H1 (cell line): ENCODE measurements around the gene COL27A1. TPM values are rescaled to one million over a fixed set of nuclear protein-coding genes. Genes with fewer than 3 reads are reported as not detected.

Experiments
- CTCF ChIA-PET: fragments of 300-600 bp; sonication (Branson Sonifier 250); formaldehyde crosslinking; loops from one replicate; lab custom pipeline; 2021; ENCODE audit not compliant: partially characterized antibody; lab: Charles Lee
- POLR2A ChIA-PET: fragments of 300-600 bp; sonication (Branson Sonifier 250); formaldehyde crosslinking; loops from one replicate; lab custom pipeline; 2021; ENCODE audit warnings: inconsistent platforms; ENCODE audit not compliant: partially characterized antibody; lab: Charles Lee
- DNase-seq, 2 experiments: peaks; one replicate each; pipeline versions ENCODE4 v3.0.0 to v3.0.0-alpha.2; 2010 to 2022; ENCODE audit warnings: low spot score in 2 of 2, low read depth in 1 of 2, mixed read lengths in 1 of 2
- FAIRE-seq: peaks from 2 replicates; lab custom pipeline; 2011; peaks lifted over from hg19 to GRCh38; lab: Jason Lieb, UNC
- H2AFZ ChIP-seq: 2 replicates; pipeline ENCODE4 v1.8.1; 2012; ENCODE audit warnings: low read length, inconsistent platforms
- H2AK5ac ChIP-seq: 2 replicates; pipeline ENCODE4 v1.6.1; 2013; ENCODE audit warnings: low read depth, low read length
- H2BK120ac ChIP-seq: replicated peaks from 2 replicates; pipeline ENCODE3; 2013; ENCODE audit warnings: low read depth, low read length, inconsistent platforms
- H2BK12ac ChIP-seq: 2 replicates; pipeline ENCODE4 v1.6.1; 2013; ENCODE audit warnings: low read depth, low read length
- H2BK15ac ChIP-seq: 2 replicates; pipeline ENCODE4 v1.6.1; 2013; ENCODE audit warnings: low read length
- H2BK20ac ChIP-seq: 2 replicates; pipeline ENCODE4 v1.6.1; 2013; ENCODE audit warnings: low read length
- H2BK5ac ChIP-seq: 2 replicates; pipeline ENCODE4 v1.6.1; 2013; ENCODE audit warnings: low read depth, low read length
- H3K14ac ChIP-seq: 2 replicates; pipeline ENCODE4 v1.6.1; 2013; ENCODE audit warnings: inconsistent platforms; ENCODE audit not compliant: insufficient read length
- H3K18ac ChIP-seq: 2 replicates; pipeline ENCODE4 v1.6.1; 2013; ENCODE audit warnings: low read length; ENCODE audit errors: extremely low read depth
- H3K23ac ChIP-seq: 2 replicates; pipeline ENCODE4 v1.6.1; 2013; ENCODE audit warnings: inconsistent platforms; ENCODE audit not compliant: insufficient read length
- H3K23me2 ChIP-seq: 2 replicates; pipeline ENCODE4 v1.6.1; 2013; ENCODE audit warnings: low read depth, low read length
- H3K27ac ChIP-seq: 2 replicates; pipeline ENCODE4 v1.6.1; 2011; ENCODE audit warnings: low read depth, low read length, inconsistent platforms
- H3K27me3 ChIP-seq, 4 experiments: replicated peaks in 1 of 4; 1 replicate in 1 of 4; 2 replicates in 3 of 4; pipeline versions ENCODE4 v1.6.1 to v1.8.1; 2011 to 2013; ENCODE audit warnings: low read length in 3 of 4, mild to moderate bottlenecking in 3 of 4, inconsistent platforms in 2 of 4, mixed read lengths in 2 of 4, moderate library complexity in 1 of 4; ENCODE audit not compliant: control insufficient read depth in 3 of 4, insufficient read depth in 3 of 4; ENCODE audit errors: extremely low read depth in 1 of 4
- H3K36me3 ChIP-seq, 4 experiments: 2 replicates each; pipeline versions ENCODE4 v1.6.1 to v1.8.1; 2011 to 2013; ENCODE audit warnings: mild to moderate bottlenecking in 4 of 4, low read length in 3 of 4, moderate library complexity in 2 of 4, control low read depth in 1 of 4, inconsistent platforms in 1 of 4; ENCODE audit not compliant: insufficient read depth in 4 of 4, control insufficient read depth in 2 of 4
- H3K4ac ChIP-seq: replicated peaks from 2 replicates; pipeline ENCODE3; 2013; ENCODE audit warnings: low read length, low read depth, mixed read lengths, inconsistent platforms; ENCODE audit not compliant: insufficient read length
- H3K4me1 ChIP-seq, 4 experiments: replicated peaks in 1 of 4; 1 replicate in 1 of 4; 2 replicates in 3 of 4; pipeline versions ENCODE4 v1.6.1 to v1.8.1; 2011 to 2013; ENCODE audit warnings: low read length in 3 of 4, inconsistent platforms in 2 of 4, mixed read lengths in 1 of 4; ENCODE audit not compliant: insufficient read depth in 4 of 4, control insufficient read depth in 3 of 4
- H3K4me2 ChIP-seq, 2 experiments: 2 replicates each; pipeline versions ENCODE4 v1.6.1 to v1.8.1; 2011 to 2013; ENCODE audit warnings: low read depth in 2 of 2, low read length in 2 of 2, control low read depth in 1 of 2, inconsistent platforms in 1 of 2, mild to moderate bottlenecking in 1 of 2; ENCODE audit not compliant: insufficient read depth in 1 of 2
- H3K4me3 ChIP-seq, 4 experiments: fragments of 200-600, 300-600 bp in 1 of 4; sonication (generic), shearing (Covaris generic), sonication (Bioruptor Twin) in 1 of 4; 2 replicates each; pipeline versions ENCODE4 v1.5.1 to v1.8.1; 2011 to 2016; ENCODE audit warnings: low read length in 4 of 4, low read depth in 3 of 4, control low read depth in 2 of 4, inconsistent platforms in 2 of 4, mild to moderate bottlenecking in 2 of 4, mixed read lengths in 1 of 4, moderate library complexity in 1 of 4; ENCODE audit not compliant: insufficient read depth in 2 of 4; ENCODE audit errors: extremely low read depth in 1 of 4
- H3K56ac ChIP-seq: replicated peaks from 2 replicates; pipeline ENCODE3; 2013; ENCODE audit warnings: low read depth, mild to moderate bottlenecking, mixed read lengths, low read length, inconsistent platforms; ENCODE audit not compliant: insufficient read length
- H3K79me1 ChIP-seq: 2 replicates; pipeline ENCODE4 v1.6.1; 2013; ENCODE audit warnings: low read depth, low read length, control low read depth
- H3K79me2 ChIP-seq, 2 experiments: 2 replicates each; pipeline versions ENCODE4 v1.6.1 to v1.8.1; 2012 to 2013; ENCODE audit warnings: low read length in 2 of 2, mild to moderate bottlenecking in 2 of 2, inconsistent platforms in 1 of 2; ENCODE audit not compliant: insufficient read depth in 2 of 2, control insufficient read depth in 1 of 2
- H3K9ac ChIP-seq, 4 experiments: replicated peaks in 1 of 4; 1 replicate in 1 of 4; 2 replicates in 3 of 4; pipeline versions ENCODE4 v1.6.1 to v1.8.1; 2011 to 2013; ENCODE audit warnings: low read depth in 3 of 4, low read length in 3 of 4, control low read depth in 2 of 4, mild to moderate bottlenecking in 2 of 4, moderate library complexity in 2 of 4, inconsistent platforms in 1 of 4; ENCODE audit errors: extremely low read depth in 1 of 4
- H3K9me3 ChIP-seq, 2 experiments: 2 replicates each; pipeline versions ENCODE4 v1.6.1 to v1.8.1; 2012 to 2013; ENCODE audit warnings: mild to moderate bottlenecking in 2 of 2, moderate library complexity in 2 of 2, control low read depth in 1 of 2, inconsistent platforms in 1 of 2, low read depth in 1 of 2, low read length in 1 of 2, mixed read lengths in 1 of 2; ENCODE audit not compliant: insufficient read depth in 2 of 2
- H4K20me1 ChIP-seq, 2 experiments: replicated peaks in 1 of 2; 2 replicates each; pipeline versions ENCODE3 to v1.8.1; 2011 to 2013; ENCODE audit warnings: inconsistent platforms in 2 of 2, low read length in 2 of 2, mild to moderate bottlenecking in 1 of 2; ENCODE audit not compliant: insufficient read depth in 2 of 2, control insufficient read depth in 1 of 2
- H4K5ac ChIP-seq: 2 replicates; pipeline ENCODE4 v1.6.1; 2013; ENCODE audit warnings: low read length, low read depth, mixed read lengths, inconsistent platforms; ENCODE audit not compliant: insufficient read length
- H4K8ac ChIP-seq: 2 replicates; pipeline ENCODE4 v1.8.0; 2013; ENCODE audit warnings: mild to moderate bottlenecking, moderate library complexity, low read length, inconsistent platforms; ENCODE audit not compliant: insufficient read depth; ENCODE audit errors: extremely low read depth
- H4K91ac ChIP-seq: replicated peaks from 2 replicates; pipeline ENCODE3; 2013; ENCODE audit warnings: low read length, mixed read lengths, inconsistent platforms; ENCODE audit not compliant: insufficient read length
- BCL11A ChIP-seq, 2 experiments: IDR thresholded peaks; one replicate each; pipeline ENCODE4 v1.6.1; 2011; ENCODE audit warnings: low read depth in 2 of 2, low read length in 2 of 2, mild to moderate bottlenecking in 2 of 2
- FOSL1 ChIP-seq: IDR thresholded peaks from 2 replicates; pipeline ENCODE4 v1.6.1; 2011; ENCODE audit warnings: mild to moderate bottlenecking, low read depth, low read length, moderate library complexity; ENCODE audit not compliant: insufficient read depth
- POLR2AphosphoS5 ChIP-seq: IDR thresholded peaks from 2 replicates; pipeline ENCODE4 v1.6.1; 2011; ENCODE audit warnings: low read depth, low read length
- RXRA ChIP-seq: IDR thresholded peaks from 2 replicates; pipeline ENCODE4 v1.6.1; 2011; ENCODE audit warnings: low read depth, mild to moderate bottlenecking, low read length, moderate library complexity; ENCODE audit not compliant: insufficient read depth
- SIRT6 ChIP-seq: IDR thresholded peaks from one replicate; pipeline ENCODE4 v1.7.1; 2012; ENCODE audit warnings: low read length, inconsistent platforms
- TBP ChIP-seq: IDR thresholded peaks from 2 replicates; pipeline ENCODE4 v1.6.1; 2011; ENCODE audit warnings: low read depth, low read length, improper control_type of control experiment
- WGBS, 2 experiments: shearing (Covaris generic) in 1 of 2; methylation state at CpG; one replicate each; pipeline versions ENCODE4 v1.1.6 to v1.1.7; 2013 to 2015; ENCODE audit warnings: low lambda C conversion rate in 2 of 2, mixed read lengths in 2 of 2, inconsistent platforms in 1 of 2, low coverage in 1 of 2, missing lambda C conversion rate in 1 of 2; ENCODE audit not compliant: insufficient replicate concordance in 2 of 2, insufficient coverage in 1 of 2, insufficient read length in 1 of 2; ENCODE audit errors: extremely low coverage in 1 of 2, missing lambda C conversion rate in 1 of 2; 5-methylcytosine and 5-hydroxymethylcytosine counted together
- polyA plus RNA-seq, 7 experiments: library from polyadenylated mRNA; depleted of rRNA in 3 of 7; stranded (reverse) in 5 of 7; unstranded in 2 of 7; fragments of >200 nt in 5 of 7; fragments of 200-250 nt in 2 of 7; gene quantifications; 1 replicate in 5 of 7; 2 replicates in 1 of 7; 4 replicates in 1 of 7; pipeline versions ENCODE4 v1.2.1 to v1.2.3, GENCODE V29; 2011 to 2013; ENCODE audit warnings: missing spikeins in 2 of 7, mixed read lengths in 2 of 7
- total RNA-seq: library from RNA; stranded (reverse); fragmentation: NEBNext Ultra II Directional; extraction: Animal tissue kit (Norgen Biotek cat#: 25700); gene quantifications from 2 replicates; pipeline ENCODE4 v1.2.1, GENCODE V29; 2021

The COL27A1 gene
- total and polyA plus RNA-seq, 2 of the 8 experiments (the other 6 are each of a cell fraction or from before 2014, with no cell fraction given): 15.1 to 22.8 TPM

DNA sequence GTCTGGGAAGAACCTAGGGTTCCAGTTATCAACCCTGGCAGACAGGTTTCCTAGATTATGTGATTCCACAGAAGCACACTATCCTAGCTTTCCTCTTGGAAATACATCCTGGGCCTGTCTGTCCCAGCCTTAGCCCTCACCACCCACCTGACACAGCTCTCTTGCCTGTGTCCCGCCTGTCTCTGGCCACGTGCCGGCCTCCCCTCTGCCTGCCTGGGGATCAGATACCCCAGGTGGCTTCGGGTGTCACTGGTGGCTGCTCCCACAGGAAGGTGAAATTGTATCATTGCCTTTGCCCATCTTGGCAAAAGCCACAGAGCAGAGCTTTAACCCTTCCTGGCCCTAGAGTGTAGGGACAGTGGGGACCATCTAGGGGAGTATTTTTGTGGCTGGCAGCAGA is 6.2 kb downstream of the COL27A1 start:
- no peak overlapping the region for H3K56ac ChIP-seq
- WGBS, 2 experiments: 80% methylated on average over 4 of the region's 4 CpGs; no CpG with 5 or more reads in 1 of the 2 experiments
- peaks cover 15% of the 10 kb centered on the region; the same call in 1 of the 2 replicates for H3K23me2 ChIP-seq
- ChIA-PET CTCF (interaction anchor here (1.0 to 8.4 kb wide), 12 partner anchors 15 to 178 kb away, joined by 3 to 78 read pairs (median 4); partner anchors contain the start of gene KIF12), POLR2A (interaction anchor here (3.4 kb wide), 1 partner anchor 13 kb away, joined by 11 read pairs; no protein-coding TSS in a partner anchor)
- peak overlapping the region; percentile 72; the same call in 1 of the 2 replicates for H2AK5ac ChIP-seq
- no peak overlapping the region for H3K27ac ChIP-seq
- no peaks in the 10 kb centered on the region; a peak in 1 of 8 replicates for H3K36me3 ChIP-seq
- no peaks in the 10 kb centered on the region for H3K9me3 ChIP-seq
- no peak overlapping the region for H3K4me3 ChIP-seq
- DNase-seq: no peak
- TF ChIP-seq TBP (no peak), FOSL1 (no peak), POLR2AphosphoS5 (no peak), RXRA (no peak), SIRT6 (no peak), BCL11A (IDR thresholded peaks at IDR 0.05; ENCODE audit: low read depth in 2 of 2, low read length in 2 of 2) (no peak)
- H2BK15ac ChIP-seq: no peak overlapping the region
- H3K4ac ChIP-seq: no peak overlapping the region
- peaks cover 0 to 9% of the 10 kb centered on the region in 2 experiments; a peak in 1 of 4 replicates for H3K79me2 ChIP-seq
- no peak overlapping the region for H4K5ac ChIP-seq
- H4K91ac ChIP-seq: no peak overlapping the region
- no peak overlapping the region for H2BK20ac ChIP-seq
- no peak overlapping the region for H3K23ac ChIP-seq
- H3K79me1 ChIP-seq: peaks cover 5% of the 10 kb centered on the region; the same call in 1 of the 2 replicates
- no peak overlapping the region for H3K4me2 ChIP-seq
- H4K20me1 ChIP-seq: peaks cover 5 to 22% of the 10 kb centered on the region in 2 experiments
- H3K18ac ChIP-seq: no peak overlapping the region
- no peak overlapping the region for H2BK5ac ChIP-seq
- no peak for FAIRE-seq
- H3K9ac ChIP-seq: no peak overlapping the region
- no peak overlapping the region for H3K14ac ChIP-seq
- H3K4me1 ChIP-seq: peaks cover 5 to 17% (median 9%) of the 10 kb centered on the region in 4 experiments
- H4K8ac ChIP-seq: no peak overlapping the region
- H2BK12ac ChIP-seq: no peak overlapping the region
- no peak overlapping the region for H2BK120ac ChIP-seq
- no peak overlapping the region for H2AFZ ChIP-seq
- peaks cover 0 to 6% (median 2%) of the 10 kb centered on the region in 4 experiments; a peak in 3 of 7 replicates for H3K27me3 ChIP-seq
